ENCODE data around the gene ENPP3. TPM values are rescaled to one million over a fixed set of nuclear protein-coding genes. Genes with fewer than 3 reads are reported as not detected.

ENPP3 gene
- total and polyA plus RNA-seq, 9 of the 15 experiments (the other 6 are each of a cell fraction or from before 2014, with no cell fraction given): 14.0 to 32.8 (median 21.6) TPM

GRCh38 chr6:131744432-131745287, 107.6 kb downstream of the ENPP3 start:
- FAIRE-seq: no peak

More at GRCh38 chr6:131744432-131745287, 107.6 kb downstream of the ENPP3 start:
- Histone ChIP-seq H3K9me3 (replicated peaks; ENCODE audit: control insufficient read depth, insufficient read depth, low read depth, low read length) (no peaks in the 10 kb centered on the region), H3K4me3 (no peak overlapping the region), H4K20me1 (replicated peaks; ENCODE audit: control insufficient read depth, insufficient read depth, low read length) (no peaks in the 10 kb centered on the region), H3K27me3 (ENCODE audit: control insufficient read depth in 2 of 2, insufficient read depth in 2 of 2, low read length in 2 of 2) (no peaks in the 10 kb centered on the region), H3K79me2 (ENCODE audit: control insufficient read depth, insufficient read depth, low read length) (no peaks in the 10 kb centered on the region), H3K9me1 (ENCODE audit: control insufficient read depth, insufficient read depth, low read length) (no peaks in the 10 kb centered on the region), H3K36me3 (ENCODE audit: control insufficient read depth, insufficient read depth, low read length) (no peaks in the 10 kb centered on the region), H2AFZ (ENCODE audit: low read depth, low read length) (no peak overlapping the region), H3K4me1 (replicated peaks in 1 of 2; ENCODE audit: control insufficient read depth in 2 of 2, insufficient read depth in 2 of 2, low read length in 2 of 2) (no peaks in the 10 kb centered on the region), H3K27ac (ENCODE audit: extremely low read depth, low read depth, low read length) (no peak overlapping the region), H3K9ac (ENCODE audit: insufficient read depth in 1 of 2, low read depth in 2 of 2, low read length in 2 of 2) (no peak overlapping the region), H3K4me2 (ENCODE audit: insufficient read depth, low read length) (no peak overlapping the region)
- ATAC-seq (no peak), DNase-seq (ENCODE audit: extremely low read depth in 1 of 4, low spot score in 3 of 4) (no peak)
- no TSS peak for BruUV-seq (replicated peaks)
- WGBS (ENCODE audit: insufficient coverage, low coverage, missing lambda C conversion rate): 61% methylated on average over 6 of the region's 6 CpGs
- ChIA-PET CTCF (ENCODE audit: low intra/inter-chr PET ratio) (no interaction called here), POLR2A (interaction anchor here (1.0 kb wide), 1 partner anchor 24 kb away, joined by 3 read pairs; no protein-coding TSS in a partner anchor)
- intact Hi-C loops (cut with micrococcal nuclease) (no loop called here), in situ Hi-C loops (cut with MboI) (no loop called here)
- TF ChIP-seq NFIX (CRISPR knock-in tag; IDR thresholded peaks at IDR 0.05; ENCODE audit: low read depth): peak; percentile 56; the same call in 1 of the 2 replicates
- peak; percentile 88 for TF ChIP-seq NFIC (IDR thresholded peaks at IDR 0.05)
- TF ChIP-seq ELK3 (CRISPR knock-in tag; IDR thresholded peaks at IDR 0.05): no peak
